Stomach (tissue), 9 donors: Measurements from ENCODE around the gene FBXL2. TPM values are rescaled to one million over a fixed set of nuclear protein-coding genes. Genes with fewer than 3 reads are reported as not detected.

Experiments
- DNase-seq, 2 donors: peaks; one replicate each; pipeline versions ENCODE4 v3.0.0 to v3.0.0-alpha.2; 2013 to 2019
- H3K27ac ChIP-seq, 5 donors: fragments of 200-600 bp in 4 of 5; sonication (generic) in 4 of 5; one replicate each; pipeline ENCODE4 v1.5.1; 2013 to 2019; ENCODE audit warnings: mild to moderate bottlenecking in 1 of 5, moderate library complexity in 1 of 5
- H3K27me3 ChIP-seq, 3 donors: fragments of 200-600 bp; sonication (generic); one replicate each; pipeline ENCODE4 v1.5.1; 2017 to 2019; ENCODE audit warnings: mixed run types in 1 of 3
- H3K36me3 ChIP-seq, 4 donors: fragments of 200-600 bp; sonication (generic); 1 replicate in 3 of 4; 2 replicates in 1 of 4; pipeline ENCODE4 v1.5.1; 2016 to 2019
- H3K4me1 ChIP-seq, 4 donors: fragments of 200-600 bp; sonication (generic); one replicate each; pipeline ENCODE4 v1.5.1; 2016 to 2019
- H3K4me3 ChIP-seq, 4 donors: fragments of 200-600 bp; sonication (generic) in 3 of 4; one replicate each; pipeline ENCODE4 v1.5.1; 2016 to 2019; ENCODE audit warnings: mild to moderate bottlenecking in 1 of 4
- H3K9me3 ChIP-seq, 4 donors: fragments of 200-600 bp; sonication (generic); one replicate each; pipeline ENCODE4 v1.5.1; 2016 to 2019
- CTCF ChIP-seq, 7 experiments: fragments of 450-650 bp in 4 of 7; fragments of 200-600 bp in 3 of 7; sonication (generic) in 3 of 7; IDR thresholded peaks; one replicate each; pipeline ENCODE4 v1.5.1; 2016 to 2019; ENCODE audit warnings: antibody characterized with exemption in 7 of 7, control low read depth in 2 of 7, mild to moderate bottlenecking in 1 of 7
- EP300 ChIP-seq: sonication (generic); formaldehyde crosslinking; IDR thresholded peaks from one replicate; pipeline ENCODE4 v1.6.1; 2017; ENCODE audit warnings: antibody characterized with exemption
- POLR2A ChIP-seq, 4 donors: fragments of 450-650 bp; IDR thresholded peaks; one replicate each; pipeline ENCODE4 v1.6.1; 2016; ENCODE audit warnings: antibody characterized with exemption in 4 of 4, control low read depth in 2 of 4, mild to moderate bottlenecking in 1 of 4, moderate library complexity in 1 of 4
- POLR2AphosphoS5 ChIP-seq, 3 donors: sonication (generic); formaldehyde crosslinking; IDR thresholded peaks; one replicate each; pipeline ENCODE4 v1.6.1; 2016; ENCODE audit warnings: antibody characterized with exemption in 3 of 3
- WGBS, 5 donors: extraction: QIAGEN DNeasy Blood & Tissue Kit in 3 of 5; methylation state at CpG; one replicate each; pipeline versions ENCODE4 v1.1.5 to v1.1.7; 2013 to 2018; 5-methylcytosine and 5-hydroxymethylcytosine counted together
- intact Hi-C: fragments of 100-400 bp; cut with DNase I; formaldehyde crosslinking; loops from one replicate; pipeline ENCODE4 v1.15.1; 2023; ENCODE audit warnings: low total_unique reads
- polyA plus RNA-seq, 3 donors: library from polyadenylated mRNA; stranded (reverse); fragments of 200-250 nt; gene quantifications; one replicate each; pipeline ENCODE4 v1.2.3, GENCODE V29; 2013
- total RNA-seq, 5 donors: library from RNA; depleted of rRNA; stranded (reverse); fragments of >200 nt; gene quantifications; one replicate each; pipeline versions ENCODE4 v1.1.0 to v1.2.3, GENCODE V29; 2014 to 2016
- donor health status: healthy with polysubstance abuse.
- donor health status: Bipolar disorder and iron deficiency.
- donor health status: healthy.

Gene FBXL2
- total and polyA plus RNA-seq, 8 donors, result 0.46 to 62.4 (median 9.4) TPM; not detected in 1

GRCh38 chr3:33377931-33378330, 100.7 kb downstream of the FBXL2 start:
- H3K36me3 ChIP-seq, result peaks cover 0 to 52% (median 33%) of the 10 kb centered on the region in 4 donors
- intact Hi-C loops, result loop anchor here (10.0 kb wide), 2 partner anchors 243 to 423 kb away; partner anchors contain the start of gene CCR4
- no peak overlapping the region for H3K27ac ChIP-seq
- H3K4me3 ChIP-seq, result no peak overlapping the region
- no peaks in the 10 kb centered on the region for H3K9me3 ChIP-seq
- TF ChIP-seq CTCF (IDR thresholded peaks at IDR 0.05), result no peak
- no peak for TF ChIP-seq EP300
- no peak for TF ChIP-seq POLR2AphosphoS5 (IDR thresholded peaks at IDR 0.05)
- H3K4me1 ChIP-seq, result peaks cover 0 to 3% (median 1%) of the 10 kb centered on the region in 4 donors
- DNase-seq, result no peak
- 86 to 94% (median 92%) methylated on average over 3 of the region's 3 CpGs for WGBS, 5 donors
- no peaks in the 10 kb centered on the region for H3K27me3 ChIP-seq

- 84 to 98% (median 91%) methylated on average over 3 of the region's 3 CpGs for WGBS, 5 donors
- H3K36me3 ChIP-seq, result peaks cover 9 to 60% (median 41%) of the 10 kb centered on the region in 4 donors
- intact Hi-C loops, result no loop called here
Measured at GRCh38 chr3:33380653-33381052, 103.4 kb downstream of the FBXL2 start.

GRCh38 chr3:33383951-33384350, 106.7 kb downstream of the FBXL2 start:
- WGBS, 5 donors, result 91 to 99% (median 98%) methylated on average over 12 of the region's 12 CpGs
- no peaks in the 10 kb centered on the region for H3K9me3 ChIP-seq
- no peak overlapping the region for H3K27ac ChIP-seq
- DNase-seq, result no peak
- TF ChIP-seq POLR2AphosphoS5 (IDR thresholded peaks at IDR 0.05) (no peak), POLR2A (IDR thresholded peaks at IDR 0.05) (no peak), CTCF (IDR thresholded peaks at IDR 0.05) (no peak), EP300 (no peak)
- peaks cover 16 to 83% (median 61%) of the 10 kb centered on the region in 4 donors for H3K36me3 ChIP-seq
- H3K27me3 ChIP-seq, result no peaks in the 10 kb centered on the region
- no peak overlapping the region for H3K4me3 ChIP-seq
- H3K4me1 ChIP-seq, result no peaks in the 10 kb centered on the region
- intact Hi-C loops, result no loop called here

More at GRCh38 chr3:33380653-33381052, 103.4 kb downstream of the FBXL2 start:
- H3K4me1 ChIP-seq, result no peaks in the 10 kb centered on the region
- H3K27ac ChIP-seq, result no peak overlapping the region
- no peak for TF ChIP-seq POLR2A (IDR thresholded peaks at IDR 0.05)
- no peak for TF ChIP-seq EP300
- no peak for TF ChIP-seq POLR2AphosphoS5 (IDR thresholded peaks at IDR 0.05)
- TF ChIP-seq CTCF (IDR thresholded peaks at IDR 0.05), result no peak
- no peak overlapping the region for H3K4me3 ChIP-seq
- H3K27me3 ChIP-seq, result no peaks in the 10 kb centered on the region
- no peaks in the 10 kb centered on the region for H3K9me3 ChIP-seq
- DNase-seq, result no peak

GRCh38 chr3:33385423-33385822, 108.2 kb downstream of the FBXL2 start:
- intact Hi-C loops, result no loop called here
- Histone ChIP-seq H3K36me3 (peaks cover 28 to 87% (median 72%) of the 10 kb centered on the region in 4 donors), H3K9me3 (no peaks in the 10 kb centered on the region), H3K27me3 (no peaks in the 10 kb centered on the region), H3K4me1 (no peaks in the 10 kb centered on the region), H3K27ac (no peak overlapping the region), H3K4me3 (no peak overlapping the region)
- DNase-seq, result peak in 1 of 2 donors; percentile 12
- WGBS, 5 donors, result 71 to 82% (median 74%) methylated on average over 5 of the region's 5 CpGs
- TF ChIP-seq EP300 (no peak), POLR2A (IDR thresholded peaks at IDR 0.05) (no peak), CTCF (IDR thresholded peaks at IDR 0.05) (no peak), POLR2AphosphoS5 (IDR thresholded peaks at IDR 0.05) (no peak)
